Measurements from ENCODE around the gene CSF2. TPM values are rescaled to one million over a fixed set of nuclear protein-coding genes. Genes with fewer than 3 reads are reported as not detected.
A peak's percentile ranks its signal among the peaks of the same experiment; 100 is the strongest.

Gene CSF2
- total and polyA plus RNA-seq, 2 of the 4 experiments (the other 2 are of a cell fraction): 0.31 TPM; not detected in 1

GRCh38 chr5:132059043-132059695, 14.4 kb upstream of the CSF2 start:
- H2BK15ac ChIP-seq (ENCODE audit: low read depth, low read length): no peak overlapping the region
- ATAC-seq (ENCODE audit: low read depth) (no peak), DNase-seq (no peak)
- BruUV-seq (replicated peaks): no TSS peak
- H3K27me3 ChIP-seq (ENCODE audit: control insufficient read depth, insufficient read depth, low read length): peaks cover 12% of the 10 kb centered on the region; the same call in 1 of the 2 replicates
- H3K79me1 ChIP-seq (ENCODE audit: low read depth in 1 of 2, low read length in 2 of 2): no peaks in the 10 kb centered on the region
- intact Hi-C loops (cut with micrococcal nuclease): no loop called here
- POLR2A ChIA-PET (ENCODE audit: unreplicated experiment): no interaction called here
- 78% methylated on average over 5 of the region's 9 CpGs; no CpG with 5 or more reads in 1 of the 2 experiments for WGBS, 2 experiments (ENCODE audit: extremely low coverage in 2 of 2, insufficient read length in 1 of 2)
- H3K36me3 ChIP-seq (ENCODE audit: control insufficient read depth, insufficient read depth, low read length): no peaks in the 10 kb centered on the region
- no peak overlapping the region for H3K4me3 ChIP-seq (ENCODE audit: insufficient read depth, low read depth, low read length)
- no peak overlapping the region for H2BK120ac ChIP-seq (ENCODE audit: low read depth, low read length)
- H2BK5ac ChIP-seq (ENCODE audit: low read depth, low read length, poor library complexity, severe bottlenecking): no peak overlapping the region
- dilution Hi-C loops (cut with HindIII; ENCODE audit: low sequenced_read_pairs, unreplicated experiment): no loop called here
- no peak overlapping the region for H3K18ac ChIP-seq (ENCODE audit: low read depth, low read length)
- TF ChIP-seq FOS (IDR thresholded peaks at IDR 0.05; ENCODE audit: low read depth, low read length) (no peak), MAFK (IDR thresholded peaks at IDR 0.05; ENCODE audit: low read depth, low read length) (peak; percentile 48; the same call in 1 of the 2 replicates)
- H3K9ac ChIP-seq (ENCODE audit: low read depth, low read length): no peak overlapping the region
- H3K4me2 ChIP-seq (ENCODE audit: low read depth, low read length): no peak overlapping the region
- H3K4me1 ChIP-seq (ENCODE audit: control insufficient read depth, insufficient read depth, low read length): no peaks in the 10 kb centered on the region
- H2AK5ac ChIP-seq (ENCODE audit: low read depth, low read length): no peak overlapping the region
- H2AK9ac ChIP-seq (replicated peaks; ENCODE audit: low read depth, low read length, poor library complexity): no peak overlapping the region
- H2BK20ac ChIP-seq (ENCODE audit: low read depth, low read length): no peak overlapping the region
- CTCF ChIA-PET: no interaction called here
- no peak overlapping the region for H3K23ac ChIP-seq (ENCODE audit: low read depth, low read length)
- no peak overlapping the region for H2AFZ ChIP-seq (replicated peaks; ENCODE audit: low read length, poor library complexity)
- H3K14ac ChIP-seq (replicated peaks; ENCODE audit: low read depth, low read length): no peak overlapping the region
- H4K20me1 ChIP-seq (ENCODE audit: insufficient read depth, low read length): no peaks in the 10 kb centered on the region
- H3K56ac ChIP-seq (ENCODE audit: extremely low read depth, insufficient read depth, low read length): no peak overlapping the region
- H4K91ac ChIP-seq (ENCODE audit: insufficient read depth, low read depth, low read length): no peak overlapping the region
- H4K8ac ChIP-seq (ENCODE audit: low read depth in 2 of 2, low read length in 2 of 2): no peak overlapping the region
- no peaks in the 10 kb centered on the region for H3K9me1 ChIP-seq (ENCODE audit: insufficient read depth, low read length)
- no peaks in the 10 kb centered on the region for H3K9me3 ChIP-seq (ENCODE audit: control insufficient read depth, insufficient read depth, low read length)
- no peak overlapping the region for H3K27ac ChIP-seq (ENCODE audit: insufficient read depth, low read length)
- in situ Hi-C loops (cut with MboI; ENCODE audit: low sequenced_read_pairs): no loop called here
- H3K4ac ChIP-seq (ENCODE audit: low read depth, low read length): no peak overlapping the region
- no peak overlapping the region for H4K5ac ChIP-seq (ENCODE audit: low read depth, low read length)
